NCI-H1092 treated with DMSO at 0.1 percent for 48 hours (cell line): ENCODE measurements around the gene GGTA1.
A peak's percentile ranks its signal among the peaks of the same experiment; 100 is the strongest.
"Not testable (repeated sequence)": the region's sequence is repeated elsewhere in the genome, so short reads cannot be mapped to it uniquely, and the experiment has no call there.

ENCODE experiments used
- DNase-seq: peaks from one replicate; lab custom pipeline; 2025; lab: John Stamatoyannopoulos, UW

Gene GGTA1

GRCh38 chr9:121455527-121456239 is 44.0 kb downstream of the GGTA1 start:
- DNase-seq = no peak

GRCh38 chr9:121454972-121455371 is 44.7 kb downstream of the GGTA1 start:
- DNase-seq = no peak

- no peak for DNase-seq
Observed at GRCh38 chr9:121453232-121453892, 46.3 kb downstream of the GGTA1 start.

- no peak for DNase-seq
Observed at GRCh38 chr9:121452085-121452484, 47.6 kb downstream of the GGTA1 start.

- DNase-seq = no peak
Observed at GRCh38 chr9:121451586-121451985, 48.1 kb downstream of the GGTA1 start.

- DNase-seq = no peak
Observed at GRCh38 chr9:121450241-121450640, 49.4 kb downstream of the GGTA1 start.

GRCh38 chr9:121449786-121450185 is 49.9 kb downstream of the GGTA1 start:
- no peak for DNase-seq

GRCh38 chr9:121447321-121447834 is 52.3 kb downstream of the GGTA1 start:
- no peak for DNase-seq

- no peak for DNase-seq
Observed at GRCh38 chr9:121445986-121446385, 53.7 kb downstream of the GGTA1 start.

GRCh38 chr9:121443981-121444380 is 55.7 kb downstream of the GGTA1 start:
- DNase-seq = no peak

- no peak for DNase-seq
Observed at GRCh38 chr9:121441165-121441564, 58.5 kb downstream of the GGTA1 start.

- peak; percentile 37 for DNase-seq
Observed at GRCh38 chr9:121439711-121440664, 59.7 kb downstream of the GGTA1 start.

- no peak for DNase-seq
Observed at GRCh38 chr9:121439016-121439415, 60.6 kb downstream of the GGTA1 start.

- DNase-seq = no peak
Observed at GRCh38 chr9:121437891-121438290, 61.8 kb downstream of the GGTA1 start.

- not testable (repeated sequence) for DNase-seq
Observed at GRCh38 chr9:121437046-121437445, 62.6 kb downstream of the GGTA1 start.

GRCh38 chr9:121434969-121435368 is 64.7 kb downstream of the GGTA1 start:
- no peak for DNase-seq

- no peak for DNase-seq
Observed at GRCh38 chr9:121427899-121428298, 71.7 kb downstream of the GGTA1 start.

- no peak for DNase-seq
Observed at GRCh38 chr9:121424024-121424432, 75.6 kb downstream of the GGTA1 start.

- no peak for DNase-seq
Observed at GRCh38 chr9:121411993-121412392, 87.7 kb downstream of the GGTA1 start.

GRCh38 chr9:121405899-121406298 is 93.7 kb downstream of the GGTA1 start:
- no peak for DNase-seq
